Chondrocyte (in vitro differentiated cells): ENCODE data around the gene EIF4EBP3. TPM values are rescaled to one million over a fixed set of nuclear protein-coding genes. Genes with fewer than 3 reads are reported as not detected.

Experiments
- DNase-seq: peaks from one replicate; pipeline ENCODE4 v3.0.0; 2021; ENCODE audit warnings: mixed read lengths, low spot score
- H3K27ac Mint-ChIP-seq: one replicate; pipeline ENCODE4 v1.8.0; 2021; ENCODE audit warnings: mild to moderate bottlenecking, moderate library complexity, mixed read lengths; ENCODE audit not compliant: unreplicated experiment
- H3K27me3 Mint-ChIP-seq: 2 replicates; pipeline ENCODE4 v1.8.0; 2021; ENCODE audit warnings: low read depth, mixed read lengths
- H3K36me3 Mint-ChIP-seq: 2 replicates; pipeline ENCODE4 v1.8.0; 2021; ENCODE audit warnings: low read depth, mixed read lengths
- H3K4me1 Mint-ChIP-seq: 2 replicates; pipeline ENCODE4 v1.8.0; 2021; ENCODE audit warnings: low read depth, mild to moderate bottlenecking, mixed read lengths
- H3K4me3 Mint-ChIP-seq: one replicate; pipeline ENCODE4 v1.8.0; 2021; ENCODE audit warnings: mild to moderate bottlenecking, moderate library complexity, mixed read lengths; ENCODE audit not compliant: unreplicated experiment
- H3K9me3 Mint-ChIP-seq: 2 replicates; pipeline ENCODE4 v1.8.0; 2021; ENCODE audit warnings: low read depth, mixed read lengths
- long read RNA-seq: library from polyadenylated mRNA; stranded (forward); transcript quantifications from one replicate; pipeline ENCODE4 v2.0.0, GENCODE V29; 2021
- total RNA-seq: library from RNA; stranded (reverse); gene quantifications from 3 replicates; pipeline ENCODE4 v1.2.1, GENCODE V29; 2021
- TF ChIP-seq, protein P1 (sequence below): fragments of 200-600 bp; sonication (generic); IDR thresholded peaks from 2 replicates; pipeline ENCODE4 v1.5.0; 2021; ENCODE audit warnings: antibody characterized with exemption, mild to moderate bottlenecking, moderate library complexity

EIF4EBP3 gene
- 5.6 to 6.2 TPM (median 6.0 TPM) in 3 replicates for total RNA-seq
- long read RNA-seq, transcript EIF4EBP3-201 (3 exons, 691 nt): major isoform, 6 of 6 reads
- long read RNA-seq, partial matches to known transcripts: 0 of 6 reads
- long read RNA-seq, other reads (novel, unspliced or antisense): 0 of 6 reads

DNA sequence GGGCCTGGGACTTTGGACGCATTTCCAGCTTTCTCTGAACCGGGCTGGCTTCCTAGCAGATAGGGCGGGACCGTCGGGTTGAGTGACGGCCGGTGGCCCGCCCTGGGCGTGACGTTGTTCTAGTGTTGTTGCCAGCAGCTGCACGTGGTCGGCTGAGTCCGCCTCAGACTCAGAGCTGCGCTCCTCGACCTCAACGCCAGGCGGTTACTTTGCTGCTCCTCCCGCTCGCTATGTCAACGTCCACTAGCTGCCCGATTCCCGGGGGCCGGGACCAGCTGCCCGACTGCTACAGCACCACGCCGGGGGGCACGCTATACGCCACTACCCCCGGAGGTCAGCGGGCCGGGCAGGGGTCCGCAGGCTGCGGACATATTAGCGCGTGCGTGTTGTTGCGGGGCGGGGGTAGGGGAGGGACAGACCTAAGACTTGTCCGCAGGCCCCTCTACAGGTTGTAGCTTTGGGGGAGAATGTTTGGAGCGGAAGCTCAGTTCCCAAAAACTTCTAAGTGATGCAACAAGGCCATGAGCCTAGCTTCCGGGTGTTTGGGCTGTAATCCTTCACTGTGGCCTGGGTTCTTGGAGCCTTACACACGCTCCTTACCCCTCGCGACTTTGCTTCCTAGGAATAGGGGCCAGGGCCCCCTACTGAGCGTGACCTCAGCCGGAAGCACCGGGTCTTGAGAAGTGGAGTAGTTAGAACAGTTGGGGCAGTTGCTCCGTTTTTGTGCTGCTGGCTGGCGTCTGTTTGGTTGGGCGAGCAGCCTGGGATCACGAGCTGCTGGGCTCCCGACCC lies at the start of gene EIF4EBP3:
Gene EIF4EBP3 (plus strand): TSS at position 155 of the 792 bp plus-strand sequence. CDS start 76 bp downstream, at position 231.
- Mint-ChIP-seq H3K36me3 (peaks cover 19% of the 10 kb centered on the region), H3K4me1 (peaks cover 38% of the 10 kb centered on the region), H3K9me3 (no peaks in the 10 kb centered on the region), H3K27ac (peak within 1 kb of the TSS; percentile 97), H3K4me3 (peak within 1 kb of the TSS; percentile 67), H3K27me3 (no peaks in the 10 kb centered on the region)
- TF ChIP-seq, protein P1, sequence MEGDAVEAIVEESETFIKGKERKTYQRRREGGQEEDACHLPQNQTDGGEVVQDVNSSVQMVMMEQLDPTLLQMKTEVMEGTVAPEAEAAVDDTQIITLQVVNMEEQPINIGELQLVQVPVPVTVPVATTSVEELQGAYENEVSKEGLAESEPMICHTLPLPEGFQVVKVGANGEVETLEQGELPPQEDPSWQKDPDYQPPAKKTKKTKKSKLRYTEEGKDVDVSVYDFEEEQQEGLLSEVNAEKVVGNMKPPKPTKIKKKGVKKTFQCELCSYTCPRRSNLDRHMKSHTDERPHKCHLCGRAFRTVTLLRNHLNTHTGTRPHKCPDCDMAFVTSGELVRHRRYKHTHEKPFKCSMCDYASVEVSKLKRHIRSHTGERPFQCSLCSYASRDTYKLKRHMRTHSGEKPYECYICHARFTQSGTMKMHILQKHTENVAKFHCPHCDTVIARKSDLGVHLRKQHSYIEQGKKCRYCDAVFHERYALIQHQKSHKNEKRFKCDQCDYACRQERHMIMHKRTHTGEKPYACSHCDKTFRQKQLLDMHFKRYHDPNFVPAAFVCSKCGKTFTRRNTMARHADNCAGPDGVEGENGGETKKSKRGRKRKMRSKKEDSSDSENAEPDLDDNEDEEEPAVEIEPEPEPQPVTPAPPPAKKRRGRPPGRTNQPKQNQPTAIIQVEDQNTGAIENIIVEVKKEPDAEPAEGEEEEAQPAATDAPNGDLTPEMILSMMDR: peak; percentile 77
- peak; percentile 98 for DNase-seq

DNA sequence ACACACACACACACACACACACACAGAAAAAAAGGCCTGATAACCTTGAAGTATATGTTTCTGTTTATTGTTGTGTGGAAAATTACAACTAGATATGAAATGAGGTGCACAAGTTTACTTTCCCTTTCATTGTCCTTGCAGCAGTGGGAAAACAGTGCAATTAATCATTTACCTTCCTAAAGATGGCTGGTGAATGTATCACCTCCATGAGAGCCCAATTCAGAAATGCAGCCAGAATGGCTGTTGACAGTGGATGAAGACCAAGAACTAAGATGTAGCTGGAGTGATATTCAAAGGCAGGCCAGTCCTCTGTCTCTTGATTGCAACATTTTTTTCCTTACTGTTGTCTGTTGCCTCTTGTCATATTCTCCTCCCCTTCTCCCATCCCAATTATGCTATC lies 49.6 kb upstream of the EIF4EBP3 start:
- no peaks in the 10 kb centered on the region for H3K9me3 Mint-ChIP-seq

DNA sequence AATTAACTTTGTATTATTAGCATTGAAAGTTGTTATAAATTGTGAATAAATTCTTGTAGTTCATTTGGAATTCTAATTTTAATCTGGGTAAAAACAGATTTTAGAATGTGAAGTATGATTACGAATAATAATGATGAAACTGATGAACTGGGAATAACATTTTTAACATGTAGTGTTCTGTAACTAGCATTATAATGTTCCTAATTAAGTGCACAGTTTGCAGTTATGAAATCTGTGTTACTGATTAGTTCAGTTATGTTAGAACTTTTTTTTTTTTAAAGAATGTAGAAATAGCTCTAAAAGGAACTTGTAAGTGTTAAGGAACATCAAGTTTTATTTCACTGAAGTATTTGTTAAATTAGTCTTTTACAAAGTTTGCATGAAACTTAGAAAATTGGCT lies 48.9 kb upstream of the EIF4EBP3 start:
- Mint-ChIP-seq H3K9me3 (no peaks in the 10 kb centered on the region), H3K27me3 (no peaks in the 10 kb centered on the region), H3K36me3 (peaks cover 14% of the 10 kb centered on the region), H3K4me3 (no peak overlapping the region), H3K4me1 (no peaks in the 10 kb centered on the region), H3K27ac (no peak overlapping the region)
- no peak for DNase-seq
- TF ChIP-seq, protein P1: no peak

More for the DNA sequence above, 49.6 kb upstream of the EIF4EBP3 start:
- Mint-ChIP-seq H3K27ac (no peak overlapping the region), H3K4me3 (no peak overlapping the region), H3K4me1 (no peaks in the 10 kb centered on the region), H3K36me3 (peaks cover 14% of the 10 kb centered on the region), H3K27me3 (no peaks in the 10 kb centered on the region)
- DNase-seq: no peak
- TF ChIP-seq, protein P1: no peak

DNA sequence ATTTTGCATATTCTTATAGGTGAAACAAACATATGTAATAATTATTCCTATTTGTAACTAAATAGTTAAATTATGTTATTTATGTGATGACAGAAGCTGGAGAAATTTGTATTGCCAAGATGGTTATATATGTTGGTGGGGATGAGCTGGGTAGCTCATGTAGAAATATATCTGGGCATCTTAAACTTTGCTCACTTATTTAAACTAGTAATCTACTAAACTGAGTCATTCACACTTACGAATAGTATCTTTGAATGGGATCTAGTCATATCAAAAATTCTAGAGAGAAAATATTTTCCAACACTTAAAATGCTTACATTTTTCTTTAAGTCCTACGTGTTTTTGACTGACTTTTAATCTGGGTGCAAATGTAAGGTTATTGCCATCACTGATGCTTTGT lies 44.6 kb upstream of the EIF4EBP3 start:
- no peaks in the 10 kb centered on the region for H3K27me3 Mint-ChIP-seq
- no peak for DNase-seq
- no peaks in the 10 kb centered on the region for H3K9me3 Mint-ChIP-seq
- TF ChIP-seq, protein P1: no peak
- H3K36me3 Mint-ChIP-seq: peaks cover 9% of the 10 kb centered on the region
- no peak overlapping the region for H3K4me3 Mint-ChIP-seq
- H3K27ac Mint-ChIP-seq: no peak overlapping the region
- no peaks in the 10 kb centered on the region for H3K4me1 Mint-ChIP-seq

DNA sequence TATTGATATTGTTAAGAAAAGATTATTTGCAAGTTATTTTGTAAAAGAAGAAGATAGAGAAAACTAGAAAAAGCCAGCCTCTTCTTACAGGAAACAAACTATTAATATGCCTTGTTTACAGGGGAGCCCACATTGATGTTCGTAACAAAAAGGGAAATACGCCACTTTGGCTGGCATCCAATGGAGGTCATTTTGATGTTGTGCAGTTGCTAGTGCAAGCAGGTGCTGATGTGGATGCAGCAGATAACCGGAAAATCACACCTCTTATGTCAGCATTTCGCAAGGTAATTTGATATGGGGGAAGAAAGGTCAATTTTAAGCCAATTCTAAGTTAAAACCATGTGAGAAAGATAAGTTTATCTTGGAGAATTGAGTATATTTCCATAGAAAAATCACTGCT lies 37.6 kb upstream of the EIF4EBP3 start:
- no peak for DNase-seq
- Mint-ChIP-seq H3K27me3 (no peaks in the 10 kb centered on the region), H3K4me1 (no peaks in the 10 kb centered on the region), H3K9me3 (no peaks in the 10 kb centered on the region), H3K27ac (no peak overlapping the region), H3K36me3 (peaks cover 25% of the 10 kb centered on the region), H3K4me3 (no peak overlapping the region)
- TF ChIP-seq, protein P1: no peak
